ENCODE data around the gene TRPM8.

GRCh38 chr2:233940376-233941276 is 23.5 kb downstream of the TRPM8 start:
- TF ChIP-seq CTCF (IDR thresholded peaks at IDR 0.05) (no peak), POLR2A (IDR thresholded peaks at IDR 0.05) (no peak)

All from right lobe of liver (tissue), 4 donors.